Right renal pelvis (tissue), 4 donors: ENCODE measurements around the gene MAGED2. TPM values are rescaled to one million over a fixed set of nuclear protein-coding genes. Genes with fewer than 3 reads are reported as not detected.
A peak's percentile ranks its signal among the peaks of the same experiment; 100 is the strongest.
"Not testable (repeated sequence)": the region's sequence is repeated elsewhere in the genome, so short reads cannot be mapped to it uniquely, and the experiment has no call there.

Experiments used
- DNase-seq, 4 donors: peaks; one replicate each; pipeline ENCODE4 v3.0.0-alpha.2; 2013; ENCODE audit warnings: low read depth in 4 of 4, low spot score in 3 of 4, missing footprints in 1 of 4
- polyA plus RNA-seq, 4 donors: library from polyadenylated mRNA; unstranded; fragments of 120-200 nt; gene quantifications; one replicate each; pipeline ENCODE4 v1.2.1, GENCODE V29; 2013; ENCODE audit not compliant: insufficient read length in 4 of 4

The MAGED2 gene
- polyA plus RNA-seq, 4 donors, result 650 to 710 (median 697) TPM

- no peak for DNase-seq
These were observed 9.8 kb downstream of the MAGED2 start for GRCh38 chrX:54817220-54817820.

GRCh38 chrX:54818221-54818620, 10.7 kb downstream of the MAGED2 start:
- no peak for DNase-seq

- DNase-seq, result no peak
These were observed 11.7 kb downstream of the MAGED2 start for GRCh38 chrX:54819201-54819600.

GRCh38 chrX:54820737-54821136, 13.2 kb downstream of the MAGED2 start:
- DNase-seq, result no peak

- no peak for DNase-seq
These were observed 13.8 kb downstream of the MAGED2 start for GRCh38 chrX:54821310-54821709.

- DNase-seq, result no peak
These were observed 16.6 kb downstream of the MAGED2 start for GRCh38 chrX:54824195-54824594.

GRCh38 chrX:54824722-54825121, 17.2 kb downstream of the MAGED2 start:
- DNase-seq, result no peak

GRCh38 chrX:54825716-54826438, 18.3 kb downstream of the MAGED2 start:
- no peak for DNase-seq

- no peak for DNase-seq
These were observed 19.1 kb downstream of the MAGED2 start for GRCh38 chrX:54826598-54826997.

- no peak for DNase-seq
These were observed 31.0 kb downstream of the MAGED2 start for GRCh38 chrX:54838583-54838982.

GRCh38 chrX:54841184-54841874, 33.8 kb downstream of the MAGED2 start:
- DNase-seq, result peak in 3 of 4 donors; percentile 35 to 46 (median 36)

GRCh38 chrX:54842607-54843006, 35.1 kb downstream of the MAGED2 start:
- DNase-seq, result no peak

GRCh38 chrX:54843050-54843449, 35.5 kb downstream of the MAGED2 start:
- no peak for DNase-seq

- not testable (repeated sequence) for DNase-seq
These were observed 40.2 kb downstream of the MAGED2 start for GRCh38 chrX:54847700-54848099.

GRCh38 chrX:54865208-54865607, 57.7 kb downstream of the MAGED2 start:
- DNase-seq, result no peak

Other genes with a start within 250 kb of the MAGED2 start
- under 1 TPM; 0.04 to 0.19 (median 0.06) TPM for gene ITIH6, start 9.5 kb upstream of the MAGED2 start, polyA plus RNA-seq
- gene TRO, start 113.1 kb downstream of the MAGED2 start, polyA plus RNA-seq, result 100 to 1,000 TPM in 3 of 4 donors, 10 to 100 TPM in 1; 98.6 to 111 (median 104) TPM
- under 1 TPM; 0.41 to 0.58 (median 0.48) TPM for gene PFKFB1, start 186.4 kb downstream of the MAGED2 start, polyA plus RNA-seq
- gene APEX2, start 192.6 kb downstream of the MAGED2 start, polyA plus RNA-seq, result 10 to 100 TPM; 17.2 to 18.8 (median 18.0) TPM
- gene ALAS2, start 223.2 kb downstream of the MAGED2 start, polyA plus RNA-seq, result 10 to 100 TPM in 3 of 4 donors, 1 to 10 TPM in 1; 9.6 to 20.3 (median 15.4) TPM